C4-2B (cell line): ENCODE measurements around the gene RAX.

Experiments used
- ZFX ChIP-seq: fragments of 450-650 bp; IDR thresholded peaks from 2 replicates; pipeline ENCODE4 v1.6.1; 2017
- TF ChIP-seq, protein P1 (sequence below): fragments of 450-650 bp; conservative IDR thresholded peaks from 2 replicates; pipeline ENCODE4 v1.5.1; 2017; ENCODE audit warnings: mild to moderate bottlenecking

- TF ChIP-seq, protein P1, sequence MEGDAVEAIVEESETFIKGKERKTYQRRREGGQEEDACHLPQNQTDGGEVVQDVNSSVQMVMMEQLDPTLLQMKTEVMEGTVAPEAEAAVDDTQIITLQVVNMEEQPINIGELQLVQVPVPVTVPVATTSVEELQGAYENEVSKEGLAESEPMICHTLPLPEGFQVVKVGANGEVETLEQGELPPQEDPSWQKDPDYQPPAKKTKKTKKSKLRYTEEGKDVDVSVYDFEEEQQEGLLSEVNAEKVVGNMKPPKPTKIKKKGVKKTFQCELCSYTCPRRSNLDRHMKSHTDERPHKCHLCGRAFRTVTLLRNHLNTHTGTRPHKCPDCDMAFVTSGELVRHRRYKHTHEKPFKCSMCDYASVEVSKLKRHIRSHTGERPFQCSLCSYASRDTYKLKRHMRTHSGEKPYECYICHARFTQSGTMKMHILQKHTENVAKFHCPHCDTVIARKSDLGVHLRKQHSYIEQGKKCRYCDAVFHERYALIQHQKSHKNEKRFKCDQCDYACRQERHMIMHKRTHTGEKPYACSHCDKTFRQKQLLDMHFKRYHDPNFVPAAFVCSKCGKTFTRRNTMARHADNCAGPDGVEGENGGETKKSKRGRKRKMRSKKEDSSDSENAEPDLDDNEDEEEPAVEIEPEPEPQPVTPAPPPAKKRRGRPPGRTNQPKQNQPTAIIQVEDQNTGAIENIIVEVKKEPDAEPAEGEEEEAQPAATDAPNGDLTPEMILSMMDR = no peak
- TF ChIP-seq ZFX = no peak
Observed at GRCh38 chr18:59266886-59267502, 6.3 kb downstream of the RAX start.
